Naive thymus-derived CD8-positive, alpha-beta T cell (primary cell): ENCODE measurements around the gene ADAMTS18. TPM values are rescaled to one million over a fixed set of nuclear protein-coding genes. Genes with fewer than 3 reads are reported as not detected.
"Not testable (repeated sequence)": the region's sequence is repeated elsewhere in the genome, so short reads cannot be mapped to it uniquely, and the experiment has no call there.

Experiments used
- ATAC-seq, 2 donors: fragments of 150-1000 bp; cut with Tn5 transposase in 1 of 2; sonication (Bioruptor Pico), chemical (Tn5 transposase) in 1 of 2; 1 replicate in 1 of 2; 2 replicates in 1 of 2; pipeline ENCODE4 v1.10.0; 2021; ENCODE audit warnings: mild to moderate bottlenecking in 2 of 2, moderate library complexity in 2 of 2
- POLR2A ChIA-PET: fragments of 350-600 bp; sonication (Branson Sonifier 250); formaldehyde crosslinking; loops from one replicate; lab custom pipeline; 2021; ENCODE audit warnings: antibody characterized with exemption; lab: Charles Lee
- DNase-seq, 10 donors: peaks; one replicate each; pipeline versions ENCODE4 v3.0.0 to v3.0.0-alpha.2; 2020 to 2022
- H3K27ac Mint-ChIP-seq, 10 donors: one replicate each; pipeline ENCODE4 v1.8.0; 2020 to 2022; ENCODE audit warnings: mild to moderate bottlenecking in 10 of 10, mixed read lengths in 10 of 10, moderate library complexity in 4 of 10, inconsistent platforms in 1 of 10
- H3K27me3 Mint-ChIP-seq, 5 donors: one replicate each; pipeline ENCODE4 v1.8.0; 2021 to 2022; ENCODE audit warnings: mixed read lengths in 5 of 5
- H3K36me3 Mint-ChIP-seq, 3 donors: one replicate each; pipeline ENCODE4 v1.8.0; 2020 to 2022; ENCODE audit warnings: mixed read lengths in 3 of 3, mild to moderate bottlenecking in 2 of 3, inconsistent platforms in 1 of 3
- H3K4me1 Mint-ChIP-seq, 4 donors: one replicate each; pipeline ENCODE4 v1.8.0; 2021 to 2022; ENCODE audit warnings: mixed read lengths in 4 of 4
- H3K4me3 Mint-ChIP-seq, 10 donors: one replicate each; pipeline ENCODE4 v1.8.0; 2020 to 2022; ENCODE audit warnings: mild to moderate bottlenecking in 10 of 10, mixed read lengths in 10 of 10, moderate library complexity in 6 of 10, inconsistent platforms in 1 of 10
- H3K9me3 Mint-ChIP-seq, 9 donors: one replicate each; pipeline ENCODE4 v1.8.0; 2020 to 2022; ENCODE audit warnings: mixed read lengths in 9 of 9, mild to moderate bottlenecking in 3 of 9, inconsistent platforms in 1 of 9, moderate library complexity in 1 of 9
- polyA plus RNA-seq, 3 donors: library from polyadenylated mRNA; unstranded; fragments of 300-500 nt; fragmentation: Illumina TruSeq; gene quantifications; one replicate each; pipeline ENCODE4 v1.2.3, GENCODE V29; 2021
- total RNA-seq, 8 experiments: library from RNA in 2 of 8; stranded (reverse) in 2 of 8; gene quantifications; one replicate each; pipeline ENCODE4 v1.2.3 and lab custom pipeline; 2021 to 2026

ADAMTS18 gene
- total RNA-seq (not detected), polyA plus RNA-seq (not detected), total RNA-seq (lab: John Stamatoyannopoulos, UW) (0 reads per million in 6 experiments)

DNA sequence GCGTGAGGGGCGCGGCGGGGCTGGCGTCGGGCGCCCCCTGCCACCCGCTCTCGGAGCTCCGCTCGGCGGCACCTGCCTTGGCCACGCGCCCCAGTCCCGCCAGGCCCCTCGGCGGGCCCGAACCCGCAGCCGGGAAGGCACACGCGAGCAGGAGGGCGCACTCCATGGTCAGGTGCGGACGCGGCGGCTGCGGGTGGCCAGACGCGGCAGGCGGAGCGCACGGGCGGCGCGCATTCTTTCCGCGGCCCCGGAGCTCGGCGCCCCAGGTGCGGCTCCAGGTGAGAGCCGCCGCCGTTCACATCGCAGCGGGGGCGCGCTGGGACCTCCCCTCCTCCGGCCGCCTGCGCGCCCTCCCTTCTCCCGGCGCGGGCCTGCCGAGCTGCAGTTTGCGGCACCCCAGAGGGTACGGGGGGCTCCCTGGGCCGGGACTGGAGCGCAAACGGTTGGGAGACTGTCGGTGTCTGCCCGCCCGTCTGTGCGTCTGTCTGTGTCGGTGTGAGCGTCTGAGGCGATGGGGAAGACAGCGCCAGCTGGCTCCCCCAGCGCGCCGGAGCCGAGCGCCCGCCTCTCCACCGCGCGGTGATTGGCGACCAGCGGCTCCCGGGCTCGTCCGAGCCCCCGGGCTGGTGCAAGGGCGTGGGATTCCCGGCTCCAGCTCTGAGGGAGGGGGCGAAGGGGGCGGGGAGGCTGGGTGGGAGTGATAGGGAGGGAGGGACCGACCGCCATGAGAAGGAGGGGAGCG lies at the start of gene ADAMTS18:
ADAMTS18 (minus strand) TSS at position 505 of the 742 bp plus-strand sequence; CDS start at position 166, 339 bp downstream.
- POLR2A ChIA-PET = no interaction called here
- Mint-ChIP-seq H3K36me3 (peaks cover 0 to 7% (median 3%) of the 10 kb centered on the region in 3 donors), H3K9me3 (peaks cover 0 to 3% (median 0%) of the 10 kb centered on the region in 9 donors), H3K4me3 (no peak within 1 kb of the TSS), H3K4me1 (no peaks in the 10 kb centered on the region), H3K27me3 (peaks cover 23 to 50% (median 40%) of the 10 kb centered on the region in 5 donors), H3K27ac (no peak within 1 kb of the TSS)
- DNase-seq (no peak), ATAC-seq (no peak)

- no peak overlapping the region for H3K27ac Mint-ChIP-seq
- H3K4me3 Mint-ChIP-seq = no peak overlapping the region
- H3K27me3 Mint-ChIP-seq = peaks cover 7 to 20% (median 12%) of the 10 kb centered on the region in 5 donors
Measured at GRCh38 chr16:77480681-77481315, 46.0 kb upstream of the ADAMTS18 start.

DNA sequence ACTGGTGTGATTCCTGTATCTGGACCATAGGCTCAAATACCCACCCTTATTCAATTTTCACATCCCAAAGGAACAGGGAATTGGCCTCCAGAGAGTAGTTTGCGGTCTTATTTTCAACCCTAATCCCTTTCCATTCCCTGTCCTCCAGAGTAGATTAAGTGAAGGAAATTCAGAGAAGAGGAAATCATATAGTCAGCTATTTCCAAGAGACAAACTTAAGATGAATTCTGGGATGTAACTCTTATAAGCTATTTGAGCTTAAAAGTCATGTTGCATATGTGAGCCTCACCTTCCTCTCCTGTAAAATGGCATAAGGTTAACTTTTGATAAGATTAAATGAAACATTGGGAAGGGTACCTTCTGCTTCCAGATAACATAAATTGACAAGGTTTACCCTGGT lies 37.4 kb upstream of the ADAMTS18 start:
- no peak overlapping the region for H3K4me3 Mint-ChIP-seq
- no peak for ATAC-seq
- no peaks in the 10 kb centered on the region for H3K4me1 Mint-ChIP-seq
- no peak for DNase-seq
- no peaks in the 10 kb centered on the region for H3K36me3 Mint-ChIP-seq
- POLR2A ChIA-PET = no interaction called here
- H3K27me3 Mint-ChIP-seq = peaks cover 6 to 34% (median 14%) of the 10 kb centered on the region in 5 donors
- no peak overlapping the region for H3K27ac Mint-ChIP-seq
- H3K9me3 Mint-ChIP-seq = no peaks in the 10 kb centered on the region

More at GRCh38 chr16:77480681-77481315, 46.0 kb upstream of the ADAMTS18 start:
- H3K4me1 Mint-ChIP-seq = no peaks in the 10 kb centered on the region
- DNase-seq (no peak), ATAC-seq (no peak)
- no peaks in the 10 kb centered on the region for H3K36me3 Mint-ChIP-seq
- peaks cover 0 to 10% (median 0%) of the 10 kb centered on the region in 9 donors for H3K9me3 Mint-ChIP-seq
- POLR2A ChIA-PET = no interaction called here

GRCh38 chr16:77470851-77471250 lies 36.0 kb upstream of the ADAMTS18 start:
- ATAC-seq (no peak), DNase-seq (no peak)
- Mint-ChIP-seq H3K4me3 (no peak overlapping the region), H3K27ac (no peak overlapping the region), H3K9me3 (no peaks in the 10 kb centered on the region), H3K4me1 (no peaks in the 10 kb centered on the region), H3K27me3 (peaks cover 6 to 34% (median 14%) of the 10 kb centered on the region in 5 donors), H3K36me3 (no peaks in the 10 kb centered on the region)
- POLR2A ChIA-PET = no interaction called here

DNA sequence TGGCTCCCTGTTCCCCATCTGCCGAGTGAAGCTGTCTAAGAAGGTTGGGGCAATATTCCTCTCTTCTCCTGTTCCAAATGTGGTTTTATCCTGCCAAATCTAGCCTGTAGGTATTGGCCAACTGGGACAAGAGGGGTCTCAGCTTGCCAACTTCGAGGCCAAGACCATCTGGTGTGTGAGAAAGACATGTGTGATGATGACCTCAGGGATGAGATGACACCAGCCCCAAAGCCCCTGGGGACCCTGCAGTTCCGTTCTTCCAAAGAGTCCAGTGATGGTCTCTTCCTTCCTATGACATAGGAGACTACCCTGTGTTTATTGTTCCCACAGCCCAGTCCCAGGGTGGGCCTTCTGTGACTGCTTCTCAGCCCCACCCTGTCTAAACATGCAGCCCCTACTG lies 34.8 kb upstream of the ADAMTS18 start:
- no peak overlapping the region for H3K4me3 Mint-ChIP-seq
- ATAC-seq (no peak), DNase-seq (no peak)
- no peaks in the 10 kb centered on the region for H3K4me1 Mint-ChIP-seq
- POLR2A ChIA-PET = no interaction called here
- no peaks in the 10 kb centered on the region for H3K9me3 Mint-ChIP-seq
- no peak overlapping the region for H3K27ac Mint-ChIP-seq
- H3K36me3 Mint-ChIP-seq = no peaks in the 10 kb centered on the region
- H3K27me3 Mint-ChIP-seq = peaks cover 6 to 34% (median 14%) of the 10 kb centered on the region in 5 donors

DNA sequence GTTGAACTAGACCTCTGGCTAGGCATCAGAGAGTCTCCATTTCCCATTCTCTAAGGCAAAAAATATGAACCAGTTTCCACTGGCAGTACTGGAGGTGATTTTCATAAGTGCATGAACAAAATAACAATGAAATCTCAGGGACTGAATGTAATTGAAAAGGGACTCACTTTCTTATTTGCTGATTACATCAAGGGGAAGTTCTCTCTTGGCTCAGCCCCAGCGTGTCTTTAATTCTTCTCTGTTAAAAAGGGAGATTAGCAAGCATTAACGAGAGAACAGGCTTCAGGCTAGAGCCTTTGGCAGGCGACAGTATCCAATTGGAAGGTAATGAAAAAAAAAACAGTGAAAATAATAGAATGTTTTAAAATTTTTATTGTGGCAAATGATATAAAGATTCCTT lies 34.0 kb upstream of the ADAMTS18 start:
- no peak for DNase-seq
- Mint-ChIP-seq H3K36me3 (no peaks in the 10 kb centered on the region), H3K27ac (no peak overlapping the region)

GRCh38 chr16:77467821-77468335 lies 33.0 kb upstream of the ADAMTS18 start:
- Mint-ChIP-seq H3K9me3 (peaks cover 0 to 2% (median 0%) of the 10 kb centered on the region in 9 donors), H3K4me1 (no peaks in the 10 kb centered on the region), H3K27ac (no peak overlapping the region), H3K36me3 (no peaks in the 10 kb centered on the region), H3K27me3 (peaks cover 4 to 18% (median 8%) of the 10 kb centered on the region in 5 donors), H3K4me3 (no peak overlapping the region)
- no peak for ATAC-seq
- no peak for DNase-seq
- POLR2A ChIA-PET = no interaction called here

More for the DNA sequence above, 34.0 kb upstream of the ADAMTS18 start:
- Mint-ChIP-seq H3K27me3 (peaks cover 6 to 27% (median 11%) of the 10 kb centered on the region in 5 donors), H3K4me3 (no peak overlapping the region), H3K9me3 (peaks cover 0 to 2% (median 0%) of the 10 kb centered on the region in 9 donors), H3K4me1 (no peaks in the 10 kb centered on the region)
- POLR2A ChIA-PET = no interaction called here
- no peak for ATAC-seq

DNA sequence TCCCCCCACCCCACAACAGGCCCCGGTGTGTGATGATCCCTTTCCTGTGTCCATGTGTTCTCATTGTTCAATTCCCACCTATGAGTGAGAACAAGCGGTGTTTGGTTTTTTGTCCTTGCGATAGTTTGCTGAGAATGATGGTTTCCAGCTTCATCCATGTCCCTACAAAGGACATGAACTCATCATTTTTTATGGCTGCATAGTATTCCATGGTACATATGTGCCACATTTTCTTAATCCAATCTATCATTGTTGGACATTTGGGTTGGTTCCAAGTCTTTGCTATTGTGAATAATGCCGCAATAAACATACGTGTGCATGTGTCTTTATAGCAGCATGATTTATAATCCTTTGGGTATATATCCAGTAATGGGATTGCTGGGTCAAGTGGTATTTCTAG lies 28.8 kb upstream of the ADAMTS18 start:
- POLR2A ChIA-PET, DNase-seq, ATAC-seq, H3K4me1 Mint-ChIP-seq, H3K9me3 Mint-ChIP-seq, H3K27ac Mint-ChIP-seq, H3K36me3 Mint-ChIP-seq, H3K4me3 Mint-ChIP-seq: not testable (repeated sequence)
- peaks cover 0 to 13% (median 5%) of the 10 kb centered on the region in 5 donors for H3K27me3 Mint-ChIP-seq

DNA sequence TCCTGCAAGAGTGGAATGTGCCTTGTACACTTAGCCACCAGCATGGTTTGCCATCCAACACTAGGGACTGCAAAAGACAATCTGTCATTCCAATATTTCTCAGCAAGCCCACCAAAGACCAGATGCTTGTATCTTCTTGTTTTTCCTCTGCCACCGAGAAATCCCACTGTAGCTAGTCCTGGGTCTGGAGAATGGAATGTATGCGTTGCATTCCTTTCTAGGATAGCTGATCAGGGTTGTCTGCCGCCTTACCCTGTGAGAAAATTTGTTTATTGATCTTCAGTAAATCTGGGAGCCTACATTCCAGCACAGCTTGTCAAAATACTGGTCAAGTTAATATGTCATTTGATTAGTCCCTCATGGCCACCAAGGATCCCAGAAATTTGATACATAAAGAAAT lies 28.1 kb upstream of the ADAMTS18 start:
- Mint-ChIP-seq H3K36me3 (no peaks in the 10 kb centered on the region), H3K4me1 (no peaks in the 10 kb centered on the region), H3K4me3 (no peak overlapping the region), H3K27me3 (peaks cover 3 to 13% (median 5%) of the 10 kb centered on the region in 5 donors), H3K9me3 (peaks cover 0 to 2% (median 0%) of the 10 kb centered on the region in 9 donors), H3K27ac (no peak overlapping the region)
- POLR2A ChIA-PET = interaction anchor here (0.7 kb wide), 1 partner anchor 18 kb away, joined by 3 read pairs; no protein-coding TSS in a partner anchor
- ATAC-seq (no peak), DNase-seq (no peak)

GRCh38 chr16:77459534-77460254 lies 24.9 kb upstream of the ADAMTS18 start:
- H3K36me3 Mint-ChIP-seq = no peaks in the 10 kb centered on the region
- H3K4me3 Mint-ChIP-seq = no peak overlapping the region
- no peaks in the 10 kb centered on the region for H3K4me1 Mint-ChIP-seq
- DNase-seq (no peak), ATAC-seq (no peak)
- POLR2A ChIA-PET = no interaction called here
- H3K27me3 Mint-ChIP-seq = peaks cover 3 to 10% (median 7%) of the 10 kb centered on the region in 5 donors
- no peak overlapping the region for H3K27ac Mint-ChIP-seq
- peaks cover 0 to 2% (median 0%) of the 10 kb centered on the region in 9 donors for H3K9me3 Mint-ChIP-seq

DNA sequence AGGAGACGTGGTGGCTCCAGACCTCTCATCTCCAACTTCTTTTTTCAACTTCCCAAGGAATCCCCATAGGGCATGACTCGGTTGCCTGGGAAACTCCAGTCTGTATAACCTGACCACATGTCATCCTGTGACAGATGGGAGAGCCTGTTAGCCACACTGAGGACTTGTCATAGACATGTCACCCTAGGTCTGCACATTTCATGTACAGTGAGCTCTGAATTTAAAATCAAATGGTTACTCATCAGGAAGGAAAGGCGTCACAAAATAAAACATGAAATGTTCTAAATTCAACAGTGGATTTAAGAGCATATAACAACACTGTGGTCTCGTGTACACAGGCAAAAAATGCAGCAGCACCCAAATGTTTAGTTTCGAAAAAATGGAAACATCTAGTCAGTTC lies 22.2 kb upstream of the ADAMTS18 start:
- no peaks in the 10 kb centered on the region for H3K36me3 Mint-ChIP-seq
- H3K4me3 Mint-ChIP-seq = no peak overlapping the region
- H3K4me1 Mint-ChIP-seq = no peaks in the 10 kb centered on the region
- POLR2A ChIA-PET = no interaction called here
- peaks cover 2 to 21% (median 11%) of the 10 kb centered on the region in 5 donors for H3K27me3 Mint-ChIP-seq
- DNase-seq (no peak), ATAC-seq (no peak)
- peak overlapping the region in 1 of 10 donors; percentile 37 for H3K27ac Mint-ChIP-seq
- H3K9me3 Mint-ChIP-seq = peaks cover 0 to 4% (median 0%) of the 10 kb centered on the region in 9 donors

GRCh38 chr16:77452243-77452642 lies 17.4 kb upstream of the ADAMTS18 start:
- POLR2A ChIA-PET = no interaction called here
- no peaks in the 10 kb centered on the region for H3K4me1 Mint-ChIP-seq
- ATAC-seq (no peak), DNase-seq (no peak)
- no peak overlapping the region for H3K4me3 Mint-ChIP-seq
- no peak overlapping the region for H3K27ac Mint-ChIP-seq
- peaks cover 0 to 4% (median 0%) of the 10 kb centered on the region in 9 donors for H3K9me3 Mint-ChIP-seq
- no peaks in the 10 kb centered on the region for H3K36me3 Mint-ChIP-seq
- peaks cover 3 to 21% (median 12%) of the 10 kb centered on the region in 5 donors for H3K27me3 Mint-ChIP-seq
